Measurements from ENCODE around the gene MORN2.
"Not testable (repeated sequence)": the region's sequence is repeated elsewhere in the genome, so short reads cannot be mapped to it uniquely, and the experiment has no call there.

Gene MORN2

GRCh38 chr2:38875576-38876367 lies at the start of gene MORN2, which contains the start of gene DHX57:
TSS of gene MORN2 (plus strand) at chr2:38875976.
TSS of gene DHX57 (minus strand) at chr2:38875934. CDS start at chr2:38868405, 7,529 bp downstream.
- Mint-ChIP-seq H3K4me3 (peak within 1 kb of the TSS; percentile 99), H3K27me3 (no peaks in the 10 kb centered on the region), H3K27ac (peak within 1 kb of the TSS; percentile 99), H3K4me1 (peaks cover 34% of the 10 kb centered on the region), H3K9me3 (peaks cover 11 to 12% of the 10 kb centered on the region in 2 donors)
- peak; percentile 73 to 82 for DNase-seq
- peak; percentile 99 for ATAC-seq

- H3K4me1 Mint-ChIP-seq, H3K9me3 Mint-ChIP-seq, ATAC-seq, H3K27me3 Mint-ChIP-seq, H3K4me3 Mint-ChIP-seq, H3K27ac Mint-ChIP-seq, DNase-seq: not testable (repeated sequence)
Observed at GRCh38 chr2:38827539-38828145, 48.1 kb upstream of the MORN2 start.

- ATAC-seq (no peak), DNase-seq (no peak)
- Mint-ChIP-seq H3K27me3 (no peaks in the 10 kb centered on the region), H3K4me1 (peaks cover 6% of the 10 kb centered on the region), H3K27ac (no peak overlapping the region), H3K9me3 (no peaks in the 10 kb centered on the region), H3K4me3 (no peak overlapping the region)
Observed at GRCh38 chr2:38828460-38828859, 47.3 kb upstream of the MORN2 start.

GRCh38 chr2:38829971-38830370 lies 45.8 kb upstream of the MORN2 start:
- no peak for ATAC-seq
- H3K27ac Mint-ChIP-seq, result no peak overlapping the region

GRCh38 chr2:38830526-38831159 lies 45.1 kb upstream of the MORN2 start:
- Mint-ChIP-seq H3K27me3 (no peaks in the 10 kb centered on the region), H3K4me1 (peaks cover 6% of the 10 kb centered on the region), H3K27ac (no peak overlapping the region), H3K9me3 (no peaks in the 10 kb centered on the region), H3K4me3 (no peak overlapping the region)
- ATAC-seq, result no peak
- no peak for DNase-seq

More at GRCh38 chr2:38829971-38830370, 45.8 kb upstream of the MORN2 start:
- no peaks in the 10 kb centered on the region for H3K27me3 Mint-ChIP-seq
- peaks cover 6% of the 10 kb centered on the region for H3K4me1 Mint-ChIP-seq
- H3K9me3 Mint-ChIP-seq, result no peaks in the 10 kb centered on the region
- H3K4me3 Mint-ChIP-seq, result no peak overlapping the region
- DNase-seq, result no peak

- Mint-ChIP-seq H3K27ac (no peak overlapping the region), H3K4me3 (no peak overlapping the region), H3K27me3 (no peaks in the 10 kb centered on the region), H3K4me1 (no peaks in the 10 kb centered on the region), H3K9me3 (no peaks in the 10 kb centered on the region)
- DNase-seq (no peak), ATAC-seq (no peak)
Observed at GRCh38 chr2:38835015-38835601, 40.7 kb upstream of the MORN2 start.

GRCh38 chr2:38835990-38836389 lies 39.8 kb upstream of the MORN2 start:
- no peak for ATAC-seq
- Mint-ChIP-seq H3K4me3 (no peak overlapping the region), H3K27ac (no peak overlapping the region), H3K27me3 (no peaks in the 10 kb centered on the region), H3K9me3 (no peaks in the 10 kb centered on the region), H3K4me1 (no peaks in the 10 kb centered on the region)
- no peak for DNase-seq

- Mint-ChIP-seq H3K4me1 (no peaks in the 10 kb centered on the region), H3K27me3 (no peaks in the 10 kb centered on the region), H3K4me3 (no peak overlapping the region), H3K27ac (no peak overlapping the region), H3K9me3 (no peaks in the 10 kb centered on the region)
- ATAC-seq (no peak), DNase-seq (no peak)
Observed at GRCh38 chr2:38836791-38837190, 39.0 kb upstream of the MORN2 start.

GRCh38 chr2:38850045-38850444 lies 25.7 kb upstream of the MORN2 start:
- no peak for DNase-seq
- Mint-ChIP-seq H3K27ac (no peak overlapping the region), H3K4me1 (no peaks in the 10 kb centered on the region), H3K27me3 (no peaks in the 10 kb centered on the region), H3K4me3 (no peak overlapping the region), H3K9me3 (no peaks in the 10 kb centered on the region)
- ATAC-seq, result no peak

- Mint-ChIP-seq H3K4me3 (no peak overlapping the region), H3K27me3 (no peaks in the 10 kb centered on the region), H3K4me1 (no peaks in the 10 kb centered on the region), H3K9me3 (no peaks in the 10 kb centered on the region), H3K27ac (no peak overlapping the region)
- ATAC-seq (no peak), DNase-seq (no peak)
Observed at GRCh38 chr2:38856165-38856564, 19.6 kb upstream of the MORN2 start.

- H3K27ac Mint-ChIP-seq, result no peak overlapping the region
- DNase-seq (no peak), ATAC-seq (no peak)
- no peaks in the 10 kb centered on the region for H3K27me3 Mint-ChIP-seq
- no peak overlapping the region for H3K4me3 Mint-ChIP-seq
- H3K9me3 Mint-ChIP-seq, result no peaks in the 10 kb centered on the region
- no peaks in the 10 kb centered on the region for H3K4me1 Mint-ChIP-seq
Observed at GRCh38 chr2:38862476-38862875, 13.3 kb upstream of the MORN2 start.

GRCh38 chr2:38863061-38863695 lies 12.6 kb upstream of the MORN2 start:
- Mint-ChIP-seq H3K27ac (no peak overlapping the region), H3K4me3 (no peak overlapping the region), H3K9me3 (no peaks in the 10 kb centered on the region), H3K4me1 (no peaks in the 10 kb centered on the region), H3K27me3 (no peaks in the 10 kb centered on the region)
- no peak for ATAC-seq
- DNase-seq, result no peak

GRCh38 chr2:38866773-38867443 lies 8.9 kb upstream of the MORN2 start:
- Mint-ChIP-seq H3K4me1 (no peaks in the 10 kb centered on the region), H3K4me3 (no peak overlapping the region), H3K27me3 (no peaks in the 10 kb centered on the region), H3K27ac (no peak overlapping the region), H3K9me3 (peaks cover 8 to 10% of the 10 kb centered on the region in 2 donors)
- DNase-seq (no peak), ATAC-seq (no peak)

- H3K4me3 Mint-ChIP-seq, result no peak overlapping the region
- DNase-seq, result no peak
- ATAC-seq, result no peak
- H3K4me1 Mint-ChIP-seq, result peaks cover 30% of the 10 kb centered on the region
- H3K27ac Mint-ChIP-seq, result no peak overlapping the region
- peaks cover 17 to 18% of the 10 kb centered on the region in 2 donors for H3K9me3 Mint-ChIP-seq
- H3K27me3 Mint-ChIP-seq, result no peaks in the 10 kb centered on the region
Observed at GRCh38 chr2:38871432-38871831, 4.3 kb upstream of the MORN2 start.

GRCh38 chr2:38873763-38874162 lies 2.0 kb upstream of the MORN2 start:
- no peak overlapping the region for H3K27ac Mint-ChIP-seq
- H3K4me1 Mint-ChIP-seq, result peaks cover 34% of the 10 kb centered on the region
- ATAC-seq, result no peak
- no peaks in the 10 kb centered on the region for H3K27me3 Mint-ChIP-seq
- H3K4me3 Mint-ChIP-seq, result no peak overlapping the region
- no peak for DNase-seq
- H3K9me3 Mint-ChIP-seq, result peaks cover 17 to 18% of the 10 kb centered on the region in 2 donors

Measured in stimulated activated naive CD8-positive, alpha-beta T cell treated with anti-CD3 and anti-CD28 coated beads, Interleukin-15, amount 100 ng/mL, for 72 hours (primary cell).